GM18502 (cell line): ENCODE results near the gene TMEM236.

Experiments
- ATAC-seq: cut with Tn5 transposase; IDR thresholded peaks from one replicate; pipeline ENCODE4 v1.9.1; 2021; ENCODE audit warnings: mild to moderate bottlenecking; ENCODE audit not compliant: unreplicated experiment, poor library complexity

TMEM236 gene

DNA sequence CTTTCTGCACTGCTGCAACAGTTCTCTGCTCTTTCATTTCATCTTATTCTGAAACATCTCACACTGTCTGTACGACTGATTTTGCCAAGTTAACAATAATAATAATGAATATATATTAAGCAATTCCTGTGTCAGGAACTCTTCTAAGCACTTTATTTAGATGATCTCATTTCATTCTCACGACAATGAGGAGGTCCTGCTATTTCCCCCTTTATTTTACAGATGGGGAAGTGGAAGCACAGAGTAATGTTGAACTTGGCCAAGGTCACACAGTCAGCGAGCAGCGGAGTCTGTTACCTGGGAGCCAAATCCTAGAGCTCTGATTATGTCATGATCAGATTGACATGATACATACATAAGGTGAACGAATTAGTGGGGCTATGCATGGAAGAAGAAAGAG lies 63.0 kb downstream of the TMEM236 start:
- ATAC-seq, result no peak

- no peak for ATAC-seq
These were observed 64.2 kb downstream of the TMEM236 start for GRCh38 chr10:17816199-17816598.

- ATAC-seq, result no peak
These were observed 65.3 kb downstream of the TMEM236 start for GRCh38 chr10:17817316-17817715.

DNA sequence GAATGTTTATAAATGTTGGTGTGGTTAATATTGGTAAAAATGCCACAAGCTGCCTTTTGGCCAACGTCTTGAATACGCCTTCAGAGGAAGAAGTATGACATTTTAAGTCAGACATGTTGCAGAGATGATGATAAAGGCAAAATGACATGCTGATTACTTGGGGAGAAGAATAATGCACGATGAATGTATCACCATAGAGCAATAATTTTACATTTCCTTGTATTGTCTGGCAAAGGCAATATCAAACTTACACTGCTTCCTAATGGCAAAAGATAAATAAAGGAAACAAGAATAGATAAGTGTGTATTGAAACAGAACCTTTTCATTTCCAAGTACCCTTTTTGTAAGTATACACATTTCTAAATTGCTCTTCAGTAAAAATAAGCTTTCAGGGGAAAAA lies 65.8 kb downstream of the TMEM236 start:
- no peak for ATAC-seq

DNA sequence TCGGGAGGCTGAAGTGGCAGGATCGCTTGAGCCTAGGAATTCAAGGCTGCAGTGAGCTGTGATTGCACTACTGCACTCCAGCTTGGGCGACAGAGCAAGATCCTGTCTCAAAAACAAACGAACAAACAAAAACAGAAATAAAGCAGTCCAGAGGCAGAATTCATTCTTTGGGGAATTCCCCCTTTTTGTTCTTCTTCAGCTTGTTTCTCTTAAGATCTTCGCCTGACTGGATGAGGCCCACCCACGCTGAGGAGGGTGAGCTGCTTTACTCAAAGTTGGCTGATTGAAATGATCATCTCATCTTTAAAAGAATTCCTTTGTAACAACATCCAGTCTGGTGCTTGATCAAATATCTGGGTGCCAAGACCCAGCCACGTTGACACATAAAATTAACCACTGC lies 67.8 kb downstream of the TMEM236 start:
- ATAC-seq, result no peak

DNA sequence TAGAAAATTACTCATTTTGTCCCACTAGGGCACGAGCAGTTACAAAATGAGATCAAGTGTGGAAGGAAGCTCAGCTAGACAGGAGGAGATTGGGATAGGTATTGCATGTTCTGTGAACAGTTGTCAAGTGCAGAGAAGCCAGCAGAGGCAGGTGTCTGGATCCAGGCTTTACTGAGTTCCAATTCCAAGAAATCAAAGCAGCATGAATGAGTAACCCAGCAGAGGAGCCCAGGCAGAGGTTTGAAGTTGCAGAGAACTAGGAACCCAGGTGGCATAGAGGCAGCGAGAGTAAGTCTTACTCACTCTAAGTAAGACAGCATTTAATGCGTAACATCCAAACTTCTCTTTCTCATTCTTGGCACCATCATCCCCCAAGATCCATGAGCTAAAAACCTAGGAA lies 68.9 kb downstream of the TMEM236 start:
- no peak for ATAC-seq

DNA sequence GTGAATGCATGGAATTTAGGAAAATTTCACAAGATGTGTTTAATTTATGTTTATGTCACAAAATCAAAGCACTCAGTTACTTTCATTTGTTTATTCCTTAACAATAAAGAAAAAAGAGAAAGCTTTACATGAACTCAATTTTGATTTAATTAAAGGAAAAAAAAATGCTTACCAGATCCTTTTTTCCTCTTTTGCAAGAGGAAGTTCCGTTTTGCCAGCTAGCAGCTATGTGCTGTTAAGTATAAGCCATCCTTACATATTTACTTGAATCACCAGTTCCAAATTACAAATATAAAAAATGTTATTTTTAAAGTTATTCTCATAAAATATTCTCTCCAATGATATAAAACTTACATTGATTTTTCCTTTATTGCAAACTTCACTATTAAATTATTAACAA lies 69.9 kb downstream of the TMEM236 start:
- no peak for ATAC-seq

- no peak for ATAC-seq
These were observed 79.3 kb downstream of the TMEM236 start for GRCh38 chr10:17831341-17831740.

GRCh38 chr10:17831896-17832295 lies 79.9 kb downstream of the TMEM236 start:
- ATAC-seq, result no peak

DNA sequence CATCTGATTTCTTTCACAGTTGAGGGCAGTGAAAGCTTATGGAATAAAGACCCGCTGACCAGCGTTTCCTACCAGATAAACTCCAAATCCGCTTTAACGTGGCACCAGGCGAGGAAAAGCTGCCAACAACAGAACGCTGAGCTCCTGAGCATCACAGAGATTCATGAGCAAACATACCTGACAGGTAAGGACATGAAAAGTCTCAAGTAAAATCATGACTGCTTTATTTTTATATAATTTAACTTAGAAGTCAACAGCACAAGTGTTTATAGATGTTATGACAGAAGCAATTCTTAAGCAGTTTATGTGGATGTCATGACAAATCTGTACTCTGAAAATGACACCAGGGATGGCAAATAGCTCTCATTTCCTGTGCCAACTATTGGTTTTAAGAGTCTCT lies 81.7 kb downstream of the TMEM236 start:
- ATAC-seq, result no peak

- no peak for ATAC-seq
These were observed 83.7 kb downstream of the TMEM236 start for GRCh38 chr10:17835688-17836087.

GRCh38 chr10:17836942-17837341 lies 84.9 kb downstream of the TMEM236 start:
- no peak for ATAC-seq

DNA sequence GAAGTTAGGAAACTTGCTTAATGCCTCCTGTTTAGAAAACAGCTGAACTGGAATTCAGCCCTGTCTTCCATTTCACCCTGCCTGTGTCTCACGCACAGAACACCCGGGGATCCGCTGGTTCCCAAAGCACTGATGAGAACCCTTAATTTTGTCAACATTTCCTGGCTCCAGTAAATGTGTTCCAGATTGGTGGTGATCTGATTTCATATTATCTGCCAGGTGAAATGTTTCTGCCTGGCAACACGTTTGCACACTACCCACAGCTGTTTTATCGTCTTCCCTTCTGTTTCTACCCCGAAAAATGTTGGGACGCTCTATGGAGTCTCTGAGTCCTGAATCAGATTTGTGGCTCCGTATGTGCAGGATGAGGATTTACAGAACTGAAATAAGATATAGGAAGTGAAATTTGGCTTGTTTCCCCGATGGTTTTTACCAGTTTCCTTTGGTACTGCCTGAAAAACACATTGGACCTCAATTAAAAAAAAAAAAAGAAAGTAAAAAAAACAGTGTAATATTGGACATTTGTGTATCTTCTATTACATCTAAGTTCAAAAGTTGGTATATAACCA lies 86.2 kb downstream of the TMEM236 start:
- no peak for ATAC-seq

DNA sequence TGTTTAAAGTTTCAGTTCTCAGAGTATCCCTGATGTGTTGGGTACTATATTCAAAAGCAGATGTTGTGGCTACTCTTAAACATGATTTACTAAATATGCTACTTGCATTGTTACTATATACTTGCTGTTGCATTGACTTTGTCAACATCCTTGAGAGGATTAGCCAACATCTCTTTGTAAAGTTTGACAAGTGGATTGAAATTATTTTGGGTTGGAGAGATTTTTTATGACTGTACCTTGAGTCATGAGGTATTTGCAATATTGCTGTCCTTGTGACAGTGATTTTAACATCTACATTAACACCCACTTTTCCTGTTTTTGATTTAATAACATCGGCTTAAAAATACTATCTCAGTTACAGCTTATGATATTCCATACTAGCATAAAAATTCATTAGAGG lies 89.0 kb downstream of the TMEM236 start:
- ATAC-seq, result no peak

DNA sequence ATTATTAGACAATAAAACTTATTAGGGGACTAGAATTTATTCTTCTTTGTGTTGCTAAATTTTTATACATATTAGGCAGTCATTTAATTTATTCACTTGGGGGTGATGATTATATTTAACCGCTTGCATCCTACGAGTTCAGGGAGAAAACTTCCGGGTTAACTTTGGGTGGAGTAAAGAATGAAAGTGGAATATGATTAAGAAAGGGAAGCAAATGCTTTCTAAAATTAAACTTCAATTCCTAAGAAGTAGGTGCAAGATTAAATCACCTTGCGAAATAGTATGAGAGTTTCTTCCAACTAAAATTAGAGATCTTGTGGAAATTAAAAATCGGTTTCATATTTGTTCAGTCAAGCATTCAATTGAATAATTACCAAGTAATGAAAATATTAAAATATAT lies 90.6 kb downstream of the TMEM236 start:
- ATAC-seq, result no peak

DNA sequence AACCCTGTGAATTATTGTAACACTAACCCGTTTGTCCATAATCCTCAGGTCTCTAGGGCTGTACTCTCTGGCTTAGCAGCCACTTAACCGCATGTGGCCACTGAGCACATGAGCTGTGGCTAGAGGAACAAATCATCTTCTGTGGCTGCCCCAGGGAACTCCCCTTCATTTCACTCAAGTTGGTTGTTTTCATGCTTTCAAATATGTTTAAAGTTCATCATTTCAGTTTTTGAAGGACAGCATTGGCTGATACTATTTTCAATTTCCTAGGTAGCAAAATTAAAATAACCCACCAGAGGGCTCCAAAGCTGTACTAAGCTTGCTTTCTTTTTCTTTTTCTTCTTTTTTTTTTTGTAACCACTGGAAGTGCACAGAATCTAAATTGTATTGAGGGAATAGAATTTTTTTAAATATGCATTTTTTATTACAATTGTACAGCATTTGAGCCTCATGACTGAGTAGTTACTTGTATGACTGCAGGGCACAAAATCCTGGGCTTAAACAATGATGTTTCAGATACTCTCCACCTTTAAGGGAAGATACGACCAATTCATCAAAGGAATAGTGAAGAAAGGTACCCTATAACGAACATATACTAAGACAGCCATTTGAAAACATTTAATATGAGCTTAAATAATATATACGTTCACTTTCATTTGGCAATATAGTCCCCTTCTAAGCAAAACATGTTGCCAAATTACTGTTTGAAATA lies 95.7 kb downstream of the TMEM236 start:
- ATAC-seq, result peak; percentile 46

DNA sequence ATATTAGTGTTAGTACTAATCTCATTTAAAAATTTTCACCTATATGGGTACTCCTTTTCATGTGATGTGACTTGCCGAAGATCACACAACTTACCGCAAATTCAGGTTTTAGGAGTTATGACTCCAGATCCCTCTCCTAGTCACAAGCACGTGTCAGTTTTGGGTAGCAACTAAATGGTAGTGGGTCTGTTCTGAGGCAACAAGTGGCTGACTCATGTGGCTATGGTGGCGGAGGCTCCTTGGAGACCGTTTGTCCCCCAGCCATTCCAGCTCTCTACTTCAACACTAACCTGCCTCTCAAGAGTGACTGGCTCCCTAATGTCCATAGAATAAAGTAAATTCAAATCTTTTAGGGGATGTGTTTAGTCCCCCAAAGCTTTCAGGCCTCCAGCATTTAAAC lies 96.6 kb downstream of the TMEM236 start:
- no peak for ATAC-seq
